ENCODE measurements around the gene PCAT7.

DNA sequence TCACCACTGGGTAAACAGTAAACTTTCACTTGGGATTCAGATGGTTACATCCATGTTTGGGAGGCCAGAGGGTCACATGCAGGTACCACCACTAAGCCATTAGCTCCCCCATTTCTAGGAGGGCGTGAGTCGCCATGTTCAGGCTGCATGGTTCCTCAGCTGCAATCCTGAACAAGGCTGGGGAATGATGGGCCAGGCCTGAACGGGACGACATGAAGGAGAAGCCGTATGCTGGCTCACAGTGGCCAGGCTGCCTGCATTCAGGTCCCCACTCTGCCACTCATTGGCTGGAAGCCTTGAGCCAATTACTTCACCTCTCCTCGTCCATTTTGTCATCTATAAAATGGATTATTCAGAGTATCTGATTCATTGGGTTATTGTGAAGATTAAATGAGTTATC is 47.8 kb downstream of the PCAT7 start:
- TF ChIP-seq, protein P1, sequence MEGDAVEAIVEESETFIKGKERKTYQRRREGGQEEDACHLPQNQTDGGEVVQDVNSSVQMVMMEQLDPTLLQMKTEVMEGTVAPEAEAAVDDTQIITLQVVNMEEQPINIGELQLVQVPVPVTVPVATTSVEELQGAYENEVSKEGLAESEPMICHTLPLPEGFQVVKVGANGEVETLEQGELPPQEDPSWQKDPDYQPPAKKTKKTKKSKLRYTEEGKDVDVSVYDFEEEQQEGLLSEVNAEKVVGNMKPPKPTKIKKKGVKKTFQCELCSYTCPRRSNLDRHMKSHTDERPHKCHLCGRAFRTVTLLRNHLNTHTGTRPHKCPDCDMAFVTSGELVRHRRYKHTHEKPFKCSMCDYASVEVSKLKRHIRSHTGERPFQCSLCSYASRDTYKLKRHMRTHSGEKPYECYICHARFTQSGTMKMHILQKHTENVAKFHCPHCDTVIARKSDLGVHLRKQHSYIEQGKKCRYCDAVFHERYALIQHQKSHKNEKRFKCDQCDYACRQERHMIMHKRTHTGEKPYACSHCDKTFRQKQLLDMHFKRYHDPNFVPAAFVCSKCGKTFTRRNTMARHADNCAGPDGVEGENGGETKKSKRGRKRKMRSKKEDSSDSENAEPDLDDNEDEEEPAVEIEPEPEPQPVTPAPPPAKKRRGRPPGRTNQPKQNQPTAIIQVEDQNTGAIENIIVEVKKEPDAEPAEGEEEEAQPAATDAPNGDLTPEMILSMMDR (IDR thresholded peaks at IDR 0.05; ENCODE audit: low read depth, low read length), result no peak
- no peak for TF ChIP-seq EZH2phosphoT487 (IDR thresholded peaks at IDR 0.05; ENCODE audit: low read depth)

Measured in OCI-LY3 (cell line).